PC-9 (cell line): ENCODE measurements around the gene L3MBTL3. TPM values are rescaled to one million over a fixed set of nuclear protein-coding genes. Genes with fewer than 3 reads are reported as not detected.

ENCODE experiments used
- BruUV-seq: library from RNA; stranded (reverse); fragments of 400-500 nt; replicated peaks from 2 replicates; lab custom pipeline; 2021; lab: Mats Ljungman, UMichigan
- CTCF ChIA-PET: fragments of 300-600 bp; sonication (Branson Sonifier 250); formaldehyde crosslinking; loops from one replicate; lab custom pipeline; 2022; ENCODE audit warnings: antibody characterized with exemption; lab: Charles Lee
- POLR2A ChIA-PET: fragments of 300-600 bp; sonication (Branson Sonifier 250); formaldehyde crosslinking; loops from one replicate; lab custom pipeline; 2022; ENCODE audit warnings: antibody characterized with exemption; ENCODE audit not compliant: unreplicated experiment; lab: Charles Lee
- DNase-seq, 2 experiments: peaks; one replicate each; pipeline versions ENCODE4 v3.0.0 to v3.0.0-alpha.2; 2015 to 2022; ENCODE audit warnings: mixed read lengths in 1 of 2
- H2AFZ ChIP-seq: fragments of 200-600 bp; sonication (generic); 2 replicates; pipeline ENCODE4 v1.8.1; 2017; ENCODE audit warnings: antibody characterized with exemption
- H3F3A ChIP-seq: fragments of 200-600 bp; sonication (generic); 2 replicates; pipeline ENCODE4 v1.8.1; 2017; ENCODE audit warnings: antibody characterized with exemption, mild to moderate bottlenecking, low read depth; ENCODE audit not compliant: insufficient read depth
- H3K27ac ChIP-seq: fragments of 200-600 bp; sonication (generic); 2 replicates; pipeline ENCODE4 v1.6.1; 2016; ENCODE audit warnings: mixed run types
- H3K27me3 ChIP-seq: fragments of 200-600 bp; sonication (generic); 2 replicates; pipeline ENCODE4 v1.6.1; 2016; ENCODE audit warnings: low read depth, mixed run types; ENCODE audit not compliant: insufficient read depth
- H3K36me3 ChIP-seq: fragments of 200-600 bp; sonication (generic); 2 replicates; pipeline ENCODE4 v1.6.1; 2016; ENCODE audit warnings: low read depth, mixed run types
- H3K4me1 ChIP-seq: fragments of 200-600 bp; sonication (generic); replicated peaks from 2 replicates; pipeline ENCODE4 v1.6.1; 2016; ENCODE audit warnings: mixed run types; ENCODE audit not compliant: insufficient read depth
- H3K4me2 ChIP-seq: fragments of 200-600 bp; sonication (generic); 2 replicates; pipeline ENCODE4 v1.6.1; 2017; ENCODE audit warnings: mixed run types
- H3K4me3 ChIP-seq: fragments of 200-600 bp; sonication (generic); 2 replicates; pipeline ENCODE4 v1.6.1; 2016; ENCODE audit warnings: mixed run types
- H3K79me2 ChIP-seq: fragments of 200-600 bp; sonication (generic); 2 replicates; pipeline ENCODE4 v1.6.1; 2017; ENCODE audit warnings: low read depth, mixed run types
- H3K9me2 ChIP-seq: fragments of 200-600 bp; sonication (generic); 2 replicates; pipeline ENCODE4 v1.8.1; 2017; ENCODE audit warnings: mild to moderate bottlenecking; ENCODE audit not compliant: insufficient read depth
- H3K9me3 ChIP-seq: fragments of 200-600 bp; sonication (generic); 2 replicates; pipeline ENCODE4 v1.8.1; 2016; ENCODE audit warnings: low read depth; ENCODE audit not compliant: insufficient read depth
- H4K20me1 ChIP-seq: fragments of 200-600 bp; sonication (generic); 2 replicates; pipeline ENCODE4 v1.8.1; 2017; ENCODE audit not compliant: insufficient read depth
- EZH2 ChIP-seq: fragments of 200-600 bp; sonication (generic); IDR thresholded peaks from 2 replicates; pipeline ENCODE4 v1.8.0; 2017; ENCODE audit warnings: antibody characterized with exemption, low read depth
- intact Hi-C: fragments of 100-400 bp; cut with micrococcal nuclease; formaldehyde crosslinking; loops from one replicate; pipeline ENCODE4 v1.10.0; 2022; ENCODE audit not compliant: unreplicated experiment
- total RNA-seq: library from RNA; stranded (reverse); gene quantifications from 2 replicates; pipeline ENCODE4 v1.2.3, GENCODE V29; 2021
- TF ChIP-seq, protein P1 (sequence below): fragments of 200-600 bp; sonication (generic); conservative IDR thresholded peaks from 2 replicates; pipeline ENCODE4 v1.6.1; 2017; ENCODE audit warnings: mixed run types, antibody characterized with exemption, mild to moderate bottlenecking, moderate library complexity

The L3MBTL3 gene
- total RNA-seq, 1 experiment from 2014 or later, result 6.1 TPM

DNA sequence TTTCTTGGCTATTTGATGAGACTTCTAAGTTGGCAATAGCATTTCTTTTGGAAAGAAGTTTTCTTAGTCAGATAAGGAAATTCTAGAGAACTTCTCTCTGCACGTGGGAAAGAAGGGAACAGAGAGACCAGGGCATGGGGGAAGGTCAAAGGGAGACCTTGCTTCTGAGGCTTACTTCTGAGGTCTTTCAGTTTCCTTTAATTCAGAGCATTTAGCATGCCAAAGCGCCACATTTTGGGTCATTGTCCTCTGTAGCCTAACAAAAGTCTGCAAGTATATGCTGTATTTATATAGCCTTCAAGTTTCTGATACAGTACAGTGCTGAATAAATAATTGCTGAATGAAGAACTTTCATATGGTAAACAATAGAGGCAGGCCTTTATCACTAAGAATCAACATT is 108.8 kb downstream of the L3MBTL3 start:
- H3K4me3 ChIP-seq, result no peak overlapping the region
- H4K20me1 ChIP-seq, result no peaks in the 10 kb centered on the region
- no peak overlapping the region for H2AFZ ChIP-seq
- CTCF ChIA-PET, result no interaction called here
- no peaks in the 10 kb centered on the region for H3F3A ChIP-seq
- DNase-seq, result no peak
- intact Hi-C loops, result no loop called here
- no peak overlapping the region for H3K27ac ChIP-seq
- no peaks in the 10 kb centered on the region for H3K27me3 ChIP-seq
- no TSS peak for BruUV-seq
- no peak overlapping the region for H3K4me2 ChIP-seq
- no peaks in the 10 kb centered on the region for H3K79me2 ChIP-seq
- POLR2A ChIA-PET, result no interaction called here
- H3K9me2 ChIP-seq, result no peaks in the 10 kb centered on the region
- no peaks in the 10 kb centered on the region for H3K4me1 ChIP-seq
- no peaks in the 10 kb centered on the region for H3K36me3 ChIP-seq
- no peaks in the 10 kb centered on the region for H3K9me3 ChIP-seq
- no peak for TF ChIP-seq EZH2
- TF ChIP-seq, protein P1, sequence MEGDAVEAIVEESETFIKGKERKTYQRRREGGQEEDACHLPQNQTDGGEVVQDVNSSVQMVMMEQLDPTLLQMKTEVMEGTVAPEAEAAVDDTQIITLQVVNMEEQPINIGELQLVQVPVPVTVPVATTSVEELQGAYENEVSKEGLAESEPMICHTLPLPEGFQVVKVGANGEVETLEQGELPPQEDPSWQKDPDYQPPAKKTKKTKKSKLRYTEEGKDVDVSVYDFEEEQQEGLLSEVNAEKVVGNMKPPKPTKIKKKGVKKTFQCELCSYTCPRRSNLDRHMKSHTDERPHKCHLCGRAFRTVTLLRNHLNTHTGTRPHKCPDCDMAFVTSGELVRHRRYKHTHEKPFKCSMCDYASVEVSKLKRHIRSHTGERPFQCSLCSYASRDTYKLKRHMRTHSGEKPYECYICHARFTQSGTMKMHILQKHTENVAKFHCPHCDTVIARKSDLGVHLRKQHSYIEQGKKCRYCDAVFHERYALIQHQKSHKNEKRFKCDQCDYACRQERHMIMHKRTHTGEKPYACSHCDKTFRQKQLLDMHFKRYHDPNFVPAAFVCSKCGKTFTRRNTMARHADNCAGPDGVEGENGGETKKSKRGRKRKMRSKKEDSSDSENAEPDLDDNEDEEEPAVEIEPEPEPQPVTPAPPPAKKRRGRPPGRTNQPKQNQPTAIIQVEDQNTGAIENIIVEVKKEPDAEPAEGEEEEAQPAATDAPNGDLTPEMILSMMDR, result no peak

DNA sequence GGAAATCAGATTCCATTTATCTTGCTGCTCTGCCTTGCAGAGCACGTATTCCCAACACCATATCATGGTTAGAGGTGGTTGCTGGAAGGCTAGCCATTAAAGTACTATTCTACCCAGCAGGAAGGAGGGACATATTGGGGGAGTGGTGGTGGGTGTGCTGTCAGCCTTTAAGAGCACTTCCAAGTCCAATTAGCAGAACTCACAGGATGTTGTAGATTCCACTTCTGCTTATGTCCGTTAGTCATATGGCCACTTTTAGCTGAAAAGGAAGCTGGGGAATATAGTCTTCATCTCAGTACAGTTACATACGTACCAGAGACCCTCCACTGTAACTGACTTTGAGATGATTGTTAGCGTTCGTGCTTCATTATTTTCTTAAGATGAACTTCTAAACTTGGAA is 109.9 kb downstream of the L3MBTL3 start:
- Histone ChIP-seq H3K27ac (no peak overlapping the region), H3K27me3 (no peaks in the 10 kb centered on the region), H3K4me2 (no peak overlapping the region), H3K9me3 (no peaks in the 10 kb centered on the region), H3K79me2 (no peaks in the 10 kb centered on the region), H3K4me1 (no peaks in the 10 kb centered on the region), H3K4me3 (no peak overlapping the region), H3K36me3 (no peaks in the 10 kb centered on the region), H2AFZ (no peak overlapping the region), H3K9me2 (no peaks in the 10 kb centered on the region), H3F3A (no peaks in the 10 kb centered on the region), H4K20me1 (no peaks in the 10 kb centered on the region)
- ChIA-PET CTCF (no interaction called here), POLR2A (no interaction called here)
- intact Hi-C loops, result no loop called here
- BruUV-seq, result no TSS peak
- no peak for TF ChIP-seq EZH2
- TF ChIP-seq, protein P1, result no peak
- DNase-seq, result no peak

DNA sequence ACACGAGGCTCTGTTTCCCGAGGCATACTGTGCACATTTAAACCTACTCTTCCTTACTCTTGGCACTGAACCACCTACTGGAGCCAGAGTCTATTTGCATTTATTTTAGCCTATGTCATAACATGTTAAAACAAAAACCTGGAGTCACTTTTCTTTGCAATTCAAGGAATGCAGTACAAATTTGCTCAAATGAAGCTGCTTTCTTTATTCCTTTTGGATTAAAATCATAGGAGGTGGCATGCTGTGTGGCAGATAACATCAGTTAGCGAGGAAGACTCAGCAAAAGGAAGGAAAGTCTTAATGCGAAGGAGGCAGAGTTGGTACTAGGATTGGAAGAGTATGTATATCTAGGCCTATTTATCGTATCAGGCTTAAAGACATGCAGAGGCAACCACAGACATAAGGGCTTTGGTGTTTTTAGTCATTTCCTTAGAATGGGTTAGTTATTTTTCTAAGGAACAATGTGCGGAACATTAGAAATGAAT is 111.4 kb downstream of the L3MBTL3 start:
- Histone ChIP-seq H2AFZ (no peak overlapping the region), H3K36me3 (no peaks in the 10 kb centered on the region), H3K4me3 (no peak overlapping the region), H3K4me2 (no peak overlapping the region), H3F3A (no peaks in the 10 kb centered on the region), H4K20me1 (no peaks in the 10 kb centered on the region), H3K27ac (no peak overlapping the region), H3K9me3 (no peaks in the 10 kb centered on the region), H3K4me1 (no peaks in the 10 kb centered on the region), H3K9me2 (no peaks in the 10 kb centered on the region), H3K27me3 (no peaks in the 10 kb centered on the region), H3K79me2 (no peaks in the 10 kb centered on the region)
- BruUV-seq, result no TSS peak
- no peak for DNase-seq
- intact Hi-C loops, result no loop called here
- CTCF ChIA-PET, result no interaction called here
- TF ChIP-seq, protein P1, result no peak
- no peak for TF ChIP-seq EZH2
- POLR2A ChIA-PET, result no interaction called here
